H1 (cell line): Measurements from ENCODE around the gene SCAMP3. TPM values are rescaled to one million over a fixed set of nuclear protein-coding genes. Genes with fewer than 3 reads are reported as not detected.
A peak's percentile ranks its signal among the peaks of the same experiment; 100 is the strongest.

Experiments
- ATF2 ChIP-seq: IDR thresholded peaks from 2 replicates; pipeline ENCODE4 v1.6.1; 2012; ENCODE audit warnings: low read length, inconsistent platforms
- CBX5 ChIP-seq: fragments of 300-800, 300-1000 bp; sonication (generic); IDR thresholded peaks from 2 replicates; pipeline ENCODE4 v1.7.1; 2016; ENCODE audit warnings: antibody characterized with exemption, low read length, low read depth
- CHD1 ChIP-seq: IDR thresholded peaks from 2 replicates; pipeline ENCODE4 v1.6.1; 2012; ENCODE audit warnings: low read depth, low read length, improper control_type of control experiment
- EGR1 ChIP-seq: IDR thresholded peaks from 2 replicates; pipeline ENCODE4 v1.6.1; 2011; ENCODE audit warnings: low read depth, low read length, borderline replicate concordance
- EP300 ChIP-seq, 2 experiments: IDR thresholded peaks; 1 replicate in 1 of 2; 2 replicates in 1 of 2; pipeline ENCODE4 v1.6.1; 2011 to 2012; ENCODE audit warnings: low read depth in 2 of 2, low read length in 2 of 2, mild to moderate bottlenecking in 2 of 2, borderline replicate concordance in 1 of 2, inconsistent platforms in 1 of 2, moderate library complexity in 1 of 2
- EZH2 ChIP-seq: fragments of 200-600 bp; sonication (generic); IDR thresholded peaks from 2 replicates; pipeline ENCODE4 v1.7.1; 2012; ENCODE audit warnings: low read depth, mild to moderate bottlenecking, moderate library complexity, low read length, inconsistent platforms; ENCODE audit not compliant: severe bottlenecking
- GABPA ChIP-seq: IDR thresholded peaks from 2 replicates; pipeline ENCODE4 v1.6.1; 2011; ENCODE audit warnings: mild to moderate bottlenecking, low read length, moderate library complexity, borderline replicate concordance; ENCODE audit not compliant: insufficient read depth
- GTF2F1 ChIP-seq: IDR thresholded peaks from 2 replicates; pipeline ENCODE4 v1.6.1; 2012; ENCODE audit warnings: low read depth, low read length, improper control_type of control experiment, borderline replicate concordance
- HDAC6 ChIP-seq: IDR thresholded peaks from one replicate; pipeline ENCODE4 v1.7.1; 2012; ENCODE audit warnings: low read depth, mild to moderate bottlenecking, inconsistent platforms, low read length, moderate library complexity
- KDM1A ChIP-seq: fragments of 200-600, 300-600 bp; sonication (generic); IDR thresholded peaks from 2 replicates; pipeline ENCODE4 v1.7.1; 2016; ENCODE audit warnings: mild to moderate bottlenecking, low read length, borderline replicate concordance
- KDM5A ChIP-seq: fragments of 200-600 bp; IDR thresholded peaks from 2 replicates; pipeline ENCODE4 v1.7.1; 2012; ENCODE audit warnings: mild to moderate bottlenecking, low read length, inconsistent platforms, mixed read lengths
- MAX ChIP-seq: IDR thresholded peaks from 2 replicates; pipeline ENCODE4 v1.6.1; 2012; ENCODE audit warnings: inconsistent platforms
- NANOG ChIP-seq: IDR thresholded peaks from 2 replicates; pipeline ENCODE4 v1.6.1; 2011; ENCODE audit warnings: low read length, low read depth, mild to moderate bottlenecking, inconsistent platforms; ENCODE audit not compliant: insufficient read depth, poor library complexity, severe bottlenecking
- PHF8 ChIP-seq: fragments of 200-600 bp; sonication (generic); conservative IDR thresholded peaks from 2 replicates; pipeline ENCODE4 v1.7.1; 2012; ENCODE audit warnings: low read depth, mild to moderate bottlenecking, inconsistent platforms, low read length, moderate library complexity
- POLR2A ChIP-seq, 2 experiments: IDR thresholded peaks; 1 replicate in 1 of 2; 2 replicates in 1 of 2; pipeline ENCODE4 v1.6.1; 2011; ENCODE audit warnings: low read depth in 2 of 2, low read length in 2 of 2, mild to moderate bottlenecking in 2 of 2; ENCODE audit errors: control extremely low read depth in 1 of 2
- POU5F1 ChIP-seq: IDR thresholded peaks from 2 replicates; pipeline ENCODE4 v1.6.1; 2011; ENCODE audit warnings: low read depth, mild to moderate bottlenecking, low read length, moderate library complexity
- RBBP5 ChIP-seq: IDR thresholded peaks from 2 replicates; pipeline ENCODE4 v1.7.1; 2012; ENCODE audit warnings: low read depth, mild to moderate bottlenecking, inconsistent platforms, low read length, moderate library complexity, borderline replicate concordance
- SIRT6 ChIP-seq: IDR thresholded peaks from one replicate; pipeline ENCODE4 v1.7.1; 2012; ENCODE audit warnings: low read length, inconsistent platforms
- SP4 ChIP-seq: IDR thresholded peaks from 2 replicates; pipeline ENCODE4 v1.6.1; 2012; ENCODE audit warnings: low read length, inconsistent platforms
- YY1 ChIP-seq: IDR thresholded peaks from 2 replicates; pipeline ENCODE4 v1.6.1; 2011; ENCODE audit warnings: low read depth, mild to moderate bottlenecking, low read length
- ZNF274 ChIP-seq: IDR thresholded peaks from 2 replicates; pipeline ENCODE4 v1.7.0; 2012; ENCODE audit warnings: low read length, borderline replicate concordance; ENCODE audit errors: extremely low read depth
- polyA plus RNA-seq, 7 experiments: library from polyadenylated mRNA; depleted of rRNA in 3 of 7; stranded (reverse) in 5 of 7; unstranded in 2 of 7; fragments of >200 nt in 5 of 7; fragments of 200-250 nt in 2 of 7; gene quantifications; 1 replicate in 5 of 7; 2 replicates in 1 of 7; 4 replicates in 1 of 7; pipeline versions ENCODE4 v1.2.1 to v1.2.3, GENCODE V29; 2011 to 2013; ENCODE audit warnings: missing spikeins in 2 of 7, mixed read lengths in 2 of 7
- total RNA-seq: library from RNA; stranded (reverse); fragmentation: NEBNext Ultra II Directional; extraction: Animal tissue kit (Norgen Biotek cat#: 25700); gene quantifications from 2 replicates; pipeline ENCODE4 v1.2.1, GENCODE V29; 2021
- TF ChIP-seq, protein P1 (sequence below): IDR thresholded peaks from 2 replicates; pipeline ENCODE4 v1.6.1; 2012; ENCODE audit warnings: inconsistent platforms

SCAMP3 gene
- total and polyA plus RNA-seq, 2 of the 8 experiments (the other 6 are each of a cell fraction or from before 2014, with no cell fraction given) = 48.9 to 143 TPM

- TF ChIP-seq PHF8 (no peak), SIRT6 (no peak), KDM1A (no peak), SP4 (0 out of 2 replicates have a peak, but pooled peaks have one; percentile 6), YY1 (no peak), ATF2 (peak; percentile 73; the same call in 1 of the 2 replicates), GTF2F1 (no peak), MAX (no peak), CBX5 (no peak), POU5F1 (no peak), NANOG (no peak), HDAC6 (no peak), KDM5A (no peak), CHD1 (no peak), ZNF274 (no peak), EP300 (IDR thresholded peaks at IDR 0.05; ENCODE audit: borderline replicate concordance in 1 of 2, low read depth in 2 of 2, low read length in 2 of 2) (no peak), GABPA (no peak), POLR2A (IDR thresholded peaks at IDR 0.05; ENCODE audit: control extremely low read depth in 1 of 2, low read depth in 2 of 2, low read length in 2 of 2) (no peak), RBBP5 (0 out of 2 replicates have a peak, but pooled peaks have one; percentile 21), EGR1 (no peak), EZH2 (no peak)
- TF ChIP-seq, protein P1, sequence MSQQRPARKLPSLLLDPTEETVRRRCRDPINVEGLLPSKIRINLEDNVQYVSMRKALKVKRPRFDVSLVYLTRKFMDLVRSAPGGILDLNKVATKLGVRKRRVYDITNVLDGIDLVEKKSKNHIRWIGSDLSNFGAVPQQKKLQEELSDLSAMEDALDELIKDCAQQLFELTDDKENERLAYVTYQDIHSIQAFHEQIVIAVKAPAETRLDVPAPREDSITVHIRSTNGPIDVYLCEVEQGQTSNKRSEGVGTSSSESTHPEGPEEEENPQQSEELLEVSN = no peak
These were observed 54.2 kb downstream of the SCAMP3 start, which contains the start of gene THBS3 (continued) for GRCh38 chr1:155207806-155208540.
